Left lobe of liver (tissue), 2 donors: ENCODE measurements around the gene LRIG1. TPM values are rescaled to one million over a fixed set of nuclear protein-coding genes. Genes with fewer than 3 reads are reported as not detected.
A peak's percentile ranks its signal among the peaks of the same experiment; 100 is the strongest.

ENCODE experiments used
- ATAC-seq: fragments of 200-7000 bp; cut with Tn5 transposase; one replicate; pipeline ENCODE4 v1.9.1; 2020; ENCODE audit warnings: mild to moderate bottlenecking, moderate library complexity
- DNase-seq: peaks from one replicate; pipeline ENCODE4 v3.0.0-alpha.2; 2020; ENCODE audit warnings: low spot score
- total RNA-seq: library from RNA; stranded (reverse); gene quantifications from one replicate; pipeline ENCODE4 v1.2.1, GENCODE V29; 2021
- donor health status: DM: no; HTN: no; CAD: no; lungs with moderate emphysema.
- donor health status: DM: no; HTN: yes; CAD: no.

The LRIG1 gene
- total RNA-seq, 1 donor from 2014 or later: 18.6 TPM

DNA sequence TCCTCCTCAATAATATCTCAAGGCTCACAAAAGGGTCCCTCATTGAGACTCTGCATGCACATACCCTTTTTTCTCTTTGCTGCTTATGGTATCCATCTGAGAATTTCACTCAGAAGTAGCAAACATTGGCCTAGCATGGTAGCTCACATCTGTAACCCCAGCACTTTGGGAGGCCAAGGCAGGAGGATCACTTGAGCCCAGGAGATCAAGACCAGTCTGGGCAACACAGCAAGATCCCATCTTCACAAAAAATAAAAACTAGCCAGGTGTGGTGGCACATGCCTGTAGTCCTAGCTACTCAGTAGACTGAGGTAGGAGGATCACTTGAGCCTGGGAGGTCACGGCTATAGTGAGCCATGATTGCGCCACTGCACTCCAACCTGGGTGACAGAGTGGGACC is 11.7 kb downstream of the LRIG1 start:
- DNase-seq: no peak
- ATAC-seq: no peak

DNA sequence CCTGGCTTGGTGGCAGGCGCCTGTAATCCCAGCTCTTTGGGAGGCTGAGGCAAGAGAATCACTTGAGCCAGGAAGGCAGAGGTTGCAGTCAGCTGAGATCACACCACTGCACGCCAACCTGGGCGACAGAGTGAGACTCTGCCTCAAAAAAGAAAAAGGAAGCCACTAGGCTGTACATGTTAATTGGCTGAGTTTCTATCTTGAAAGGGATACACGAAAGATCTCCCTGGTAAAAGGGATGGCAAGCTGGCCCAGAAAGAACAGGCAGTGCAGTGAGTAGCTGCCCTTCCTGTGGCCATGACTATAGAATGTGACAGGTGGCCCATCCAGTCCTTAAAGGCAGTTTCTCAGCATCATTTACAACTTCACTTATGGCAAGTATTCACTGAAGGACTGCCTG is 12.3 kb downstream of the LRIG1 start:
- ATAC-seq (no peak), DNase-seq (no peak)

DNA sequence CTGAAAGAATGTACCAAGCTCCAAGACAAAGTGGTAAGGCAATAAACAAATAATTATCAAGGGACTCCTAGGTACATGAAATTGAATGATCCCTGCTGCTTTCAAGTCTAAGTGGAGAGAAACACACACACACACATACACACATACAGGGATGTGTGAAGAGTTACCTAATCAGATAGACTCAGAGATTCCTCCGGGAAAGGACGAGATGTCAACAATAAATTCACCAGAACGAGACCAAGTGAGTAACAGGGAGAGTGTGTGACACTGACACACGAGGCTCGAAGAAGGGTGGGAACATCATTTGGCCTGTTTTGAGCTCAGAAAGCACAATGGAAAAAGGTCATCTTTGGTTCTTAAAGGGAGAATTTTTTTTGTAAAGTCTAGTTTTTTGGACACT is 13.4 kb downstream of the LRIG1 start:
- no peak for DNase-seq
- no peak for ATAC-seq

DNA sequence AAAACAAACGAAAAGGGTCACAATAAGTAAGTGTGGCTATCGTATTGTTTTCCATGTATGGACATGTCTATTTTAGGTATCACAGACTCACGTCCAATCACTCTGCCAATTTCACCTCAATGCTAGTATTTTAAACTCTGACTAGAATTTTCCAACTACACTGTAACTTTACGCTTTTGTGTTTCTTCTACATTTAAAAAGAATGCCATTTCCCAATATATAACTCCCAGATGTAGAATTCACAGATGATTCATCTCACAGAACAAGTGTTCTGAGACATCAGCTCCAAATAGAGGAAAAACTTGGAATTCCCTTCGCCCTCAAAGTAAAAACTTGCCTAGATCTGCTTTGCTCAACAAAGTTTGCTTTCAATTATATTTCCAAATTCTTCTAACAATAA is 14.2 kb downstream of the LRIG1 start:
- ATAC-seq: no peak
- DNase-seq: no peak

DNA sequence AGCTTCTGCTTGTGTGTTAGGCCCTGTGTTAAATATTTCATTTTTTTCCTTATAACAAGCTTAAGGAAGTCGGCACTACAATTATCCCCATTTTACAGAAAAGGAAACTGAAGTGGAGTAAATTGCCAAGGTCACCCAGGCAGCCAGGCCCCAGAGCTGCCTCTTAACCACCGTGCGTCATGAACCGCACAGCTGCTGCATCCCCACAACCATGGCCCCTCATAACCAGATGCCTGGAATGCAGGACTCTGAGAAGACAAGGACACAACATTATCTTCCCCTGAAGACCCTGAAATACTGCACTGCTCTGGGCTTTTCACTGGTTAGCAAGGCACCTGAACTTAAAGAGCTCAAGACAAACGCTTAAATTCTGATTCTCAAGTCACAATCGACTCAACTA is 14.6 kb downstream of the LRIG1 start:
- ATAC-seq: no peak
- DNase-seq: no peak

DNA sequence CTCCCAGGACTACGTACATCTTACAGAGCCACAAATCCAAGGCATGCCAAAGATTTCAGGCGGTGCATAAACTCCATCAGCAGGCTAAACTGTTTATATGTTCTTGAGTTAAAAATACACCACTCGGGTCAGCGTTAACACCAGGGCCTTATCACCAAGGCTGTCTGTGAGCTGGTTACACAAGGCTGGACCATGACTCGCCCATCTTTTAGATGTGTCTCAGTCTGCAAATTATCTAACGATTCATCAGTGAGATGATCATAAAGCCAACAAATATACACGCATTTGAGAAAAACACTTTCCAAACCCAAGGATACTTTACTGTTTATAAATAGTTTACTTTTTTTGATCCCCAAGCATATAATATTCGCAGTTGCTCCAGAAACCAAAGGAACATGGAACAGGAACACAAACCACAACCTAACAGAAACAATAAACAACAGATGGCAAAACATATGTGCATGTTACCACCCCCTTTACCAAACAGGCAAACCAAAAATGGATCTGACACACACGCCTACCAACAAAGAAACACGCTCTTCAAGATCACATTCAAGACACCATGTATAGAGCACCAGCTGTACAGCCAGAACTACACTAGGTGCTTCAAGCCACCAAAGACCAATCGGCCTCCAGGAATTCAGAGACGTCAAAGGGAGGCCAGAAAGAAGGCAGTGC is 15.4 kb downstream of the LRIG1 start:
- ATAC-seq (no peak), DNase-seq (no peak)

DNA sequence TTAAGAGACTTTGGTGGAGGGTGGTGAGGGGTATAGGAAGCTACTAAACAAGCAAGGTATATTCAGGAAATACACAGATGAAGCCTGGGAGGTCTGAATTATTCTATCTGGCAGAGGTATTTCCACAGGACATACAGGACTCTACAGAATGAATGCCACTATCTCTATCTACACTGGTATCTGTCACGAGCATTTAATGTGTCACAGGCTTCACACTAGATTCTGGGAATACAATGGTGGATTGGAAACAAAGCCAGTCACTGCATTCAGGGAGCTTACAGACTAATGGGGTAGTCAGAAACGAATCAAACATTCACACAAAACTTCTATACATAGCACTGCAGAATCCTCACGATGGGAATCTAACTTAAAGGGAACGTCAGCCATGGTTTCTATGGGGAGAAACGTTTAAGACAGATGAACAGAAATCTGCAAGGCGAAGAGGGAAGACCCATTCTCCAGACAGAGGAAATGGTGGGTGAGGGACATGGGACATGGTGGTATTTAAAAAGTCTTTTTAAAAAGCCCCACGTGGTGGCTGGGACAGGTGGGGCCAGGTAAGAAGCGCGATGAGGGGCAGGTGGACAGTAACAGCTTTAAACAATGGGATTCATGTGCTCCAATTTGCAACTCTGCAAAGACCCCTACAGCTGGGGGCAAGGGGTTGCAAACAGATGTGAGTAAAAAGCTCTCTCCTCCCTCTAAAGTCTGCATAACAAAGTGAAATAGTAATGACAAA is 16.5 kb downstream of the LRIG1 start:
- no peak for DNase-seq
- ATAC-seq: no peak

DNA sequence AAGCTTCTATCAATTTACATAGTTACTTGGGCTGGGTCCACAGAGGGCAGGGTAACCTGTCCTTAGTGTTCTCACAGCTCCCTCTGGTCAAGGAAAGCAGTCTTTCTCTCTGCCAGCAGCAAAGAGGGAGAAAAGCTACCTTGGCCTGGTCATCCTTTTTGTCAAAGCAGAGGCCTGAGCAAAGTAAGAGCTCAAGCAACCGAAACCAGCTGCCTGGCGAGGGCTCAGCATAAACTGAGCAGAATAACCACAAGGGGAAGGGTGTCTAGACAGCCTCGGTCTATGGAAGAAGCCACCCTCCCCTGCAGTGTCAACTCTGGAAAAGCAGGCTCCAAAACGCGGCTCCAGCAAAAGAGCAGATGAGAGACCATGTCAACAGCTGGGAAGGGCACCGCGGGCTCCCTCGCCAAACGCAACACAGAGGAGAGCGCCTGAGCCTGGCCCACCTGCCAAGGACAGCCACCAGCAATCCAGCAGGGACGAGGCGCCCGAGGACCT is 17.4 kb downstream of the LRIG1 start:
- ATAC-seq (peak; percentile 58), DNase-seq (no peak)

DNA sequence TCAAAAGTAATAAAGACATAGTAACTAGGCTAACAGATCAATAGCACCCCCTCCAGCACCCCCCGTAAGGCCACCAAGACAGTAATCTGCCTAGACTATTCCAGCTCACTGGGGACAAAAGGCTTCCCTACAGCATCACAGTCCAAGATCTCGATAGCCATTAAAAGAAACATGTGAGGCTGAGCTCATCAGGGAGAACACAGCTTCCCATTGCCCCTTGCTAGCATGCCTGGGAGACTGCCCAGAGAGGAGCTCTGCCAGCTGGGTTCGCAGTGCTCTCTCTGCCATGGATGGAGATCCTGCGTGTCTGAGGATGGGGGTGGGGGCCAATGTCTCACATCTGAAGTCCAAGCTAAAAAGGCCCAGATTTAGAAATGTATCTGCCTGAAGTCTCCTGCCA is 17.8 kb downstream of the LRIG1 start:
- peak; percentile 82 for ATAC-seq
- peak; percentile 76 for DNase-seq

DNA sequence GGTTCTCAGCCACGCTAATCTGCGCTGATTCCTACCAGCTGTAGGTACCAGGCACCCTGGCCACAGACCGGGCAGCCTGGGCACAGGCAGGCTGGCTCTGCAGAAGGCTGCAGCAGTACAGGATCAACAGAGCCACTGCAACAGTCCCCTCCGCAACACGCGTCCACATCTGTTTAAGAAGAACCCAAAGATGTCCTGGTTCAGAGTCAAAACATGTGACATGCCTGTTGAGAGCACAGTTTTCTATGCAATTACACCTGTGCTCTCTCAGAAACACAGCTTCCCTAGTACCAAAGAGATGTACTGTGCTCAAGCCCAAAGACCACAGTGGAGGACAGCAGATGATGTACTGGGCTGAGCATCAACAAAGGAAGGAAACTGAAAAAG is 18.8 kb downstream of the LRIG1 start:
- no peak for ATAC-seq
- DNase-seq: no peak

DNA sequence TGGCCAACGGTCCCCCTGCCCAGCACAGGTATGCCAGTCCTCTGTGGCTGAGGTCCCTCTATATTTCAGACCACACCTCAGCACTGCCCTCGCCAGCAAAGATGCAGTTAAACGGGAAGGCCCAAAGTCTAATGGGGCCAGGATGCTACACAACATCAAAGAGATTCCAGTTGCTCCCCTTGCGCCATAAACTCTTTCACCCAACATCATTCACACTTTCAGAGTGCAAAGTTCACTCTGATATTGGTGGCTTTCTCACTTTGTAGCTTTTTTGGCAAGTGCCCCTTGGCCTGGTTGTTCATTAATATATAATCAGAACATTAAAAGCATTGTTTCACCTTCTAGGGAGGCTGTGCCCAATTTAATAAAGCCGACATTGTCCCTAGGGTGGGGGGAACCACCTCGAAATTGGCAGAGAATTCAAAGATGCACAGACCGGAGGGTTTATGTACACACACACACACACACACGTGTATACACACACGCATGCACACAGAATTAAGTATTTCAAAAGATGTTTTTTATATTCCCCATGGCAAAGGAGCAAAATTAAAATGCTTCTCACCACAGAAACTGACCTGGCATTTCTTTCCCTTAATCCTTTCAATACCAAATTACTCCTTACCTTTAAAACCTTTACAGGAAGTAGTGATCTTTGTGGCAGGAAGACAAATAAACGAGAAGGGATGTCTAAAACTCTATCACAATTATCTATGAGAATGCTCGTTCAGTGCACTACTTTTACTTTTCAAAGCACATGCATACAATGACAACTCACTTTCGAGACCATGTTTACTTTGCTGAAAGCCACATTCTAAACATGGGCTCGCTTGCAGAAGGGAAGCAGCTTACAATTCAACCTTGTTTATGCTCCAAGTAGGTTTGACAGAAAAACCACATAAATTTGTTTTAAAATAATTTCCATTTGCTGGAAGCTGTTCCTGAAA is 19.5 kb downstream of the LRIG1 start:
- ATAC-seq: peak; percentile 55
- peak; percentile 61 for DNase-seq

DNA sequence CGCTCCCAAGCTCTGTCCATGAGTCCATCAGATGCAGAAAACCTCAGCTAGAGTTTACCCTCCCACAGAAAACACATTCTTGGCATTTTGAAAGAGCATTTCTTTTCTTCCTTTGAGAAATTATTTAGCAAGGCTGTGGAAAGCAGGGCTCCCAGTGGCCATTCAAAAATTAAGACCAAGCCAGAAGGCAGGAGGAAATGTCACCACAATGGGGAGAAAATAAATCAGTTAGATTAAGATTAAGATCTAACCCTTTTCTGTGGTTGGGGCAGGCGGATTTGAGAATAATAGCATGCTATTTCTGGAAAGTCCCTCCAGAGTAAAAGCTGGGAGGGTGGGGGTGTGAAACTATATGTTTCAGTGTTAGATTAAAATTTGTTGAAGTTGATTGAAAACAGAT is 20.2 kb downstream of the LRIG1 start:
- ATAC-seq (no peak), DNase-seq (no peak)

DNA sequence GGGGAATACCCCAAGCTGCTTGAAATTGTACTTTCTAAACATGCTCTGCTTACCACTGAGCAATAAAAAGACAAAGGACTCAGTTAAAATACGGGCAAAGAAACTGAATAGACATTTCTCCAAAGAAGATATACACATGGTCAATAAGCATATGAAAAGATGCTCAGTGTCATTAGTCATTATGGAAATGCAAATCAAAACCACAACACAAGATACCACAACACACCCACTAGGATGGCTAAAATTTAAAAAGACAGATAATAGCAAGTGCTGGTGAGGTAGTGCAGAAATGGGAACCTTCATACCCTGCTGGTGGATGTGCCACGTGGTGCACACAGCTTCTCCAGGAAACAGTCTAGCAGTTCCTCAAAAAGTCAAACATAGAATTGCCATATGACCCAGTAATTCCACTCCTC is 21.3 kb downstream of the LRIG1 start:
- DNase-seq (no peak), ATAC-seq (no peak)

DNA sequence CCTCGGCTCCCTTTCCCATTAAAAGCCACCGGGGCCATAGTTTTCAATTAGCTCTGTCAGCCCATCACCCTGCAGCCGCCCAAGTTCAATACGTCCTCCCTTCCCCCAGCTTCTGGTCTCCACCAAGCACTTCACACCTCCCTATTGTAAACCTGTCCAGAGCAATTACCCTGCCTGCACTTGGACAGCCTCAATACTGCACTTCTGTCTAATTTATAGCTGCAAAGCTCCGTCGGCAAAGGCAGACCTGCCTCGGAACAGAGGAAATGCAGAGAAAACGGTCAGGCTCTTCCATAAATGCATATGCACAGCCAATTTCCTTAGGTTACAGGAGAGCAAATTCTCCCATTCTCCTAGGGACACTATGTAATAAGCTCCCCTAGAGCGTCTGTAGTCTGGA is 21.9 kb downstream of the LRIG1 start:
- DNase-seq: no peak
- no peak for ATAC-seq

DNA sequence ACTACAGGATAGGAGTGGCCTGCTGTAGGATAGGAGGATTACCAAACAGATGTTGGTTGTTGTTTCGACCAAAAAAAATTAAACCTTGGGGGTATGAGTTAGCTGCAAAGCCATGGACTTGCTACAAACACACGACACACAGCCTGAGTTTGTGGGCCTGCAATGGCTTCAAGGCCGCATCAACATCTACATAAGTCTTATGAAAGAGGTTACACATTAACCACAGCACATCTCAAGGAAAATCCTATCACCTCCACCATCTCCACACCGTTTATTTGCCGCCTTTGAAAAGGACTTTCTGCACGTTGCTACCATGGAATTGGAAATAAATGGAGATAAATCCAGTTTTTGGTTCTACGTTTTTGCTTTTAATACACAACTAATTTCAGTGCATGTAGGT is 23.0 kb downstream of the LRIG1 start:
- ATAC-seq (no peak), DNase-seq (no peak)

DNA sequence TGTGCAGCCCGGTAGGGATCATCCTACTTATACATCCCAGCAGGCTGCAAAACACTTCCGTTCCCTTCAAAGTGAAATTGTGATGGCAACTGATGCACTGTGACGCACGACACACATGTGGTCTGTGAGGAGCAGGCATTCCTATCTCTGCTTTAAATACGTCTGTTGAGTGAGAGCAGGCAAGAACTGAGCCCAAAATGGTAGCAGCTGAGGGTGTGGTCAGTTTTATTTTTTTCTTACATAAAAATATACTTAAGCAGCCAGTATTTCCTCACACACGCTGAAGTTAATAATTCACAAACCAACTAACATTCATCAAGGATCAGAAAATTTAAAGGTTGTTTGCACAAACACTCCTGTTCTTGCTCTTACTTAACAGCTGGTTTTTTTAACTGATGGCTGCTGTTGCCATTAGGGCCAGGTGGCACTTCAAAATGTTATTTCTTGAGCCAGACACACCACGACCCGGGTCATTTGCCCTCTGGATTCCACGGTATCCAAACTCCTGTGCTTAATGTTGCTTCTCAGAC is 23.9 kb downstream of the LRIG1 start:
- peak; percentile 24 for ATAC-seq
- DNase-seq: no peak

DNA sequence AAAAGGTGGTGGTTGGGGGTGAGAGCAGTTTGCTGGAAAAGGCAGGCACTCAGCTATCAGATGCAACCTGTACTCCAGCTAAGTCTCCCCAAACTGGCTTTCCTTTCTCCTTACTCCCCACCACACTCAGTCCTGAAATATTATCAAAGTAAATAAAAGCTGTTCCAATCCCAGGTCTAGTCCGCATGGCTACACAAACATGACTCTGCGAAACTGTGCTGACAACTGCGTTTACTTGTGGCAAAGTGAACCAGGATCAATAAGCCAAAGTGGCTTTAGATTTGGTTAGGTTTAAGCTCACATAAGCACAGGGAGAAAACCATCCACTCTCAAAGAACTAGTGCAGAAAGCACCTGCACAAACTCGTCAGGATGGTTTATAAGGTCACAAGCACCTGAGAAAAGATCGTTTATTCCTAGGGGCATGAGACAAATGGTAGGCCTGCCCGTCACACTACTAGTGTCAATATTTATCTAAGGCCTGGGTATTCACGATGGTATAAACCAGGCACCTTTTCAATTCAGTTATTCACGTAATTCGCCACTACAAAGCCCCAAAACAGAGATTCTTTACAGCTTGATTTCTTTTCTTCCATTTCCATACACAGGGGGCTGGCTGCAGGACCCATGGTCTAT is 25.3 kb downstream of the LRIG1 start:
- DNase-seq (peak; percentile 75), ATAC-seq (peak; percentile 84)

DNA sequence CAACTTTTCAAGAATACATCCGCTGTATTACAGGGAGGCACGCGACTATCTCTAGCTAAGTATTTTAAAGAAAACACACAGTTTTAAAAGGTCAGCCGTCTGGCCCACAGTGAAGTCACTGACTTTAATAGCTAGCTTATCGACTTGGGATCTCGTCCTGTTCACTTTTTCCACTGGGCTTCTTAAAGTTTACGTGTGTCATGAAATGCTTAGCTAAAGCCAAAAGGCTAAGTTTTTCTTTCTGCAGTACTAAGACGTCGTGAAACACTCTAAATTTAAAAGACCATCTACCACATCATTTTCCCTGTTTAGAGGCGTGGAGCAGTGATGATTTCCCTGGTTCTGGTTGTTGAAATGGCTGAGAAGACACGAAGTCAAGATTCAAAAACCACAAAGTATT is 27.1 kb downstream of the LRIG1 start:
- DNase-seq: no peak
- no peak for ATAC-seq

DNA sequence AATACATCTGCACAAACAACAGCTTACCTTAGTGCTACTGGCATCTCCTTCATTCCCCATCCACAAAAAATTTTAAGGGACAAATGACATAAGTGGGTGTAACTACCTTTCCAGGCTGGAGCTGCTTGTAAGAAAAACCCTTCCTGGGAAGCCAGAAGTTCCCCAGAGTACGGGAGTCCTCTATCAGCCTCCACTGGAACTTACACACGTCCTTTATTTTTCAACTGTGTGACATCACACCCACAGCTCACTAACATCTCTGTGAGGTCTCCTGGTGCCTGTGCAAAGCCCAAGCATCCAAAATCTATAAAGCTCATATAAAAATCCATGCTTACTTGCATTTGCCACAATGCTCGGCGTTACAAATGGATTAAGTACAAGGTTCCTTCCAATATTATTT is 27.6 kb downstream of the LRIG1 start:
- ATAC-seq: no peak
- DNase-seq: no peak

DNA sequence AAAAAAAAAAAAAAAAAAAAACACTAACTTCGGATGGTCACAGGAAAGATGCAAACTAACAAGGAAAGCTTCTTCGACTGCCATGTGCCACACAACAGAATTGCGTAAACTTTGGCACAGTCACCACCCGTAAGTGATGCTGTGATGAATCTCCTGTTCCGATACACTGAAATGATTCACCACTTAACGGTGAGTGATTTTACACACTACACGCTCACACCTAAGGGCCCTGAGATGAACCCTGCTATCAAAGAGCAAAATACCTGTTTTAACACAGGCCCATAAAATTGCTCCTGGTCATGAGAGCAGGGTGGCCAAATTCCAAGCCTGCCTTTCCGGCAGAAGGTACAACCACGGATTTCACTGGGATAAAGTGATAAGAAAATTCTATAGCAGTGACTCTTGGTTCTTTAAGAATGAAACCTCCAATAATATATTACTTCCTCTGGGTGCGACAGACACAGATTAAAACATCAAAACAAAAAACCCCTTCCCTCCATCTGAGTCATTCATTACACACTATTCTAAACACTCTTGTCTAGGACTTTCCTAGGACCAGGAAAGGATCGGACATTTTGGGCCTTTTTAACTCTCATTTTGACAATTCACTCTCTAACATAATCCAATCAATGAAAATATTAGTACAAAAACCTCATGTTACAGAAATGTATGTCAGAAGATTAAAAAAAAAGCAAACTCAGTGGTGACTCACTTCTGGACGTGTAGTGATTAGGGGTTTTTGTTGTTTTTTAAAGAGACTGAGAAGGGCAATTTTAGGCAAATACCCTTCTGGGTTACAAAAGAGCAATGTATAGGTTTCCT is 28.3 kb downstream of the LRIG1 start:
- ATAC-seq: peak; percentile 33
- DNase-seq: no peak
